HG03108 (cell line): ENCODE data around the gene CCDC174.

Source experiments
- ATAC-seq: cut with Tn5 transposase; IDR thresholded peaks from one replicate; pipeline ENCODE4 v1.9.1; 2021; ENCODE audit warnings: moderate library complexity; ENCODE audit not compliant: unreplicated experiment

The CCDC174 gene

DNA sequence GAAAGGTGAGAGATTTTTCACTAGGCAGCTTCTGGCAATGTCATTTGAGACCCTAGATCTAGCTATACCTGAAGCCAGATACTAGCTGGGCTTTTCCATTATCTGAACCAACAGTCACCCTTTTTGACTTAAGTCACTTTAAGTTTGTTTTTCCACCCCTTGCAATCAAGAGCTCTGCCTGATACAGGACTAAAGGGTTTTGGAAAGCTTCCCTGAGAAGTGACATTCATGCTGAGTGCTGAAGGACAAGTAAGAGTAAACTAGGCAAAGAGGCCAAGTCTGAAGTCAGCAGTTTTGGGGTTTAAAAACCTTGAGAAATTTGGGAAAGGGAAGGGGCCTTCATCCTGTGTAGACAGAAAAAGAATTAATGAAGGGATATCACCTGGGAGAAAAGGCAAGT lies 27.1 kb upstream of the CCDC174 start:
- ATAC-seq, result no peak

DNA sequence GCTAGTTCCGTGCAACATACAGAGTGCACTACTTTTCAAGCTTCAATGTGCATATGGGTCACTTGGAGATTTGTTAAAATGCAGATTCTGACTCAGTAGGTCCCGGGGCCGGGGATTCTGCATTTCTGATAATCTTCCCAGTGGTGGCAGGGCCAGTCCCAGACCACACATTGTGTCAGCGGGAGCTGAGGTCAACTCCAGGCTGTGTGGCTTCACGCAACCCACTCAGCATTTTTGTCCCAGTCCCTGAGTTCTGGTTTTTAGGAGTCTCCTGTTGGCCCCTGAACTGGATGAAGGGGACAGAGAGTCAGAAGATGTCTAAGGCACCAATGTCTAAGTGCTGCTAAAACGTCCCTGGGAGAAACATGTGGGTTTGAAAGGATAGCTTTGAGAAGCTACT lies 26.1 kb upstream of the CCDC174 start:
- ATAC-seq, result no peak

DNA sequence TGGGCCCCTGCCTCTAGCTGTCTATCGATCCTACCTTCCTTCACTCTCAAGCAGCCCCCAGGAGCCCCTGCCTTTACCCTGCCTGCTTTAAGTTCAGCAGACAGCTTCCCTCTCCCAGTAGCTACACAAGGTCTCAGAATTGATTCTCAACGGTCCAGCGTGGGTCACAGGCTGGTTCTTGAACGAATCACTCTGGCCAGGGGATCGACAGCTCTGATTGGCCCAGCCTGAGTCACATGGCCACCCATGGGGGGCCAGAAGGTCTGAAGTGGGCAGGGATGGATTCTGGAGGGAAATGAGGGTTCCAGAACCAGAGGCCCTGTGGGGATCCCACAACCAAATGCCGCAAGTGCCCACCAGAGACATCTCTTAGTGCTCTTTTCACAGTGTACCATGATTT lies 23.7 kb upstream of the CCDC174 start:
- no peak for ATAC-seq

DNA sequence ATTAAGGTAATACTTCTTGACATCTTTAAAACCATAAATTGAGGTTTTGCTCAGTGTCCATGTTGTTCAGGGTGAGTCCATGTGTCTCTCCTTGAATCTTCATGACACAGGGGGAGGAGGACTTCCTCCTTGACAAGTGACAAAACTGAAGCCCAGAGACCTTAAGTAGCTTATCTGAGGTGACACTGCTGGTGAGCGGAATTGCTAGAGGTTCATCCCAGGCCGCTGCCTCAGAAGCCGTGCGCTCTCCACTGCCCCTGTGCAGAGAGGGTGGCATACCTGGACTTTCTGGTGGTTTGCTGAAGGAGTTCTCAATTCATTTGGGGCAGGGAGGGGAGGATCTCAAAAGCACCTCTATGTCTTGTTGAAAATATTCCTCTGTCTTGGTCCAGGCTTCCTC lies 23.2 kb upstream of the CCDC174 start:
- no peak for ATAC-seq

DNA sequence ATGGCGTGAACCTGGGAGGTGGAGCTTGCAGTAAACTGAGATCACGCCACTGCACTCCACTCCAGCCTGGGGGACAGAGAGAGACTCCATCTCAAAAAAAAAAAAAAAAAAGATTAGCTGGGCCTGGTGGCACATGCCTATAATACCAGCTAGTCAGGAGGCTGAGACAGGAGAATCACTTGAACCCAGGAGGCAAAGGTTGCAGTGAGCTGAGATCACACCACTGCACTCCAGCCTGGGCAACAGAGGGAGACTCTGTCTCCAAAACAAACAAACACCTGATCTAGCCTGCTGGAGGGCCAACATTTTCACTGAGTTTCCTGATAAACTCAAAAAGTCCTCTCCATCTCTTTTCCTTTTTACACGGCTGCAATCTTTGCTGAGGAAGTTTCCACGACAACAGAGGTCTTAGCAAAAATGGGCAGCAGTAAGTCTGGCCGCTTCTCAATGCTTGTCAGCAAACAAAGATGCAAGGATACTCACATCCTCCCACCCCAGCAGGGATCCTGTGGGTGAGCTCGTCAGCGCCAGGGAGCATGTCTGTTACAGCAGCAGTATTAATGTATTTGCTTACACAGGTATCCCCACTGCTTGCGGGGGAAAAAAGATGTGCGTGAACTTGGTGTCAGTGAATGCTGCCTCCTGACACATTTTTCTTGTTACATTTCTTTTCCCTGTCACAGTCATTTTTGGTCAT lies 21.0 kb upstream of the CCDC174 start:
- ATAC-seq, result no peak

DNA sequence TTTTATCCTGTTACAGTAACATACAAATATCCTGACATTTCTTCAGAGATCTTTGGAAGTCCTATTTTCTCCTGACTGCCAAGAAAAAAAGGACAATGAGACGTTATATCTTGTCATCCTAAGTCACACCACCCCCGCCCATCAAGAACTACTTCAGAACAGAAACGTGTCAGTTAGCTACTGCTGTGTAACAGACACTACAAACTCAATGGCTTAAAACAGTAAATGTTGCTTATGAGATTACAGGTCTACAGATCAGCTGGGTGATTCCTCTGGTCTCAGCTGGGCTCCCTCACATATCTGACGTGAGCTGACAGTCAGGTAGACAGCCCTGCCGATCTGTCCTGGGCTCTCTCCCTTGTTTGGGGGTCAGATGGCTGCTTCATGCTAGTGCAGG lies 20.5 kb upstream of the CCDC174 start:
- ATAC-seq, result no peak

DNA sequence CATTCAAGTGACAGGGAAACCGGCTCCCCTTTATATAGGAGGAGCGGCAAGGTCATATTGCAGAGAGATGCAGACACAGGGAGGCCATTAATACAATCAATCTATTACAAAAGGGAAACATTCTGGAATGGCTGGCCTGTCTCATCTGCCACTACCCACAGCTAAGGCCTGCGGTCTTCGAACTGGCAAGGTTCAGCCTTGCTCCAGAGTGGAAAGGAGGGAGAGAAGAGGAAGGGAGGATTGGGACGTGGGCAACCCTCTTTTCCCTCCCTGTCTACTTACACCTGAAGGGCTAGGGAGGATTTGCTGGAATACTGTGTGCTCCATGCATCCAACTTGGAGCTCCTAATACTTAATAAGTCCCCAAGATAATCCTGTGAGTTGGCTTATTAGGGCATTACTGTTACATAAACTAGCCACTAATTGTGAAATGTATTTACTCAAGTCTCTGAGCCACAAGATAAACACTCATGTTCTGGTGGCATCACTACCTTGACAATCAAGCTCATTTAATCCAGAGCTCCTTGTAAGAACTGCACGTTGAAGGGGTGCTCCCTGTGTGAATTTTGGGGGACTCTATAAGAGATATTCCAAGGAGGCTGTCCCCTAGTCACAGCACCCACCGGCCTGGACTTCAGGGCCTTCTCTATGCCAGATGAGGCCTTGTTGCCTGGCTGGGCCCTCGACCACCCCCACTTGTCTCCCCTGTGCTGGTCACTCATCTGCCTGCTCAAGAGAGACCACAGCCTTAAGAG lies 19.7 kb upstream of the CCDC174 start:
- ATAC-seq, result no peak

DNA sequence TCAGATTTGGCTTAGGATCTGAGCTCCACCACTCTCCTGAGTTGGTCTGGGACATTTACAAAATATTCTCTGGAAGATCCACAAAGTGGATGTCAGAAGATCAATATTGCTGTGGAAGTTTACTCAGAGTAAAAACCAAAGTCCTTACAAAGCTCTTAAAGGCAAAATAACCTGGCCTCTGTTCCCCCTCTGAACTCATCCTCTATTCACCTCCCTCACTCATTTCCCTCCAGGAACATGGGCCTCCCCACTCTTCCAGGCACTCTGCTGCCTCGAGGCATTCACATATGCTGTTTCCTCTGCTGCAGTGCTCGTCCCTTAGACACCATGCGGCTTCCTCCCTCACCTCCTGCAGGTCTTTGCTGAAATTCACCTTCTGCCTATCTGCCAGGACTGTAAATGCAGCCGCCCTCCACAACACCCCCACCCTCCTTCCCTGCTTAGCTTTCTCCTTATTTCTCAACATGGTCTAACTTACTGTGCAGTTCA lies 19.1 kb upstream of the CCDC174 start:
- no peak for ATAC-seq

DNA sequence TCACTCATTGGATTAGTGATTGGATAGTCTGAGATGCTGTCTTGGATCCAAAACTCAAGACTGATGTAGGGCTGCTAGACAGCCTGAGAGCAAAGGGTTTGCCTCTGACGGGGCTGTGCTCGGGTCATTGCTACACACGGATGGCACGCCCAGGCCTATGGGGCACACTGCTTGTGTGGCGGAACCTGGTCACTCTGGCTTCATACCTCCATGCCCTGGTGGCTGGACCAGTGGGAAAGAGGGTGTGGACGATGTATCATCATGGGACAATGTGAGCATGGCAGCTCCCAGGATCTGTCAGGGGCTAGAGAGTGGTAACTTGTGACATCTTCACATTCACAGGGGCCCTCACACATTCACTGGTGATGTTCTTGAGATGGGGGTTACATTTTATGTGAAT lies 18.1 kb upstream of the CCDC174 start:
- no peak for ATAC-seq

DNA sequence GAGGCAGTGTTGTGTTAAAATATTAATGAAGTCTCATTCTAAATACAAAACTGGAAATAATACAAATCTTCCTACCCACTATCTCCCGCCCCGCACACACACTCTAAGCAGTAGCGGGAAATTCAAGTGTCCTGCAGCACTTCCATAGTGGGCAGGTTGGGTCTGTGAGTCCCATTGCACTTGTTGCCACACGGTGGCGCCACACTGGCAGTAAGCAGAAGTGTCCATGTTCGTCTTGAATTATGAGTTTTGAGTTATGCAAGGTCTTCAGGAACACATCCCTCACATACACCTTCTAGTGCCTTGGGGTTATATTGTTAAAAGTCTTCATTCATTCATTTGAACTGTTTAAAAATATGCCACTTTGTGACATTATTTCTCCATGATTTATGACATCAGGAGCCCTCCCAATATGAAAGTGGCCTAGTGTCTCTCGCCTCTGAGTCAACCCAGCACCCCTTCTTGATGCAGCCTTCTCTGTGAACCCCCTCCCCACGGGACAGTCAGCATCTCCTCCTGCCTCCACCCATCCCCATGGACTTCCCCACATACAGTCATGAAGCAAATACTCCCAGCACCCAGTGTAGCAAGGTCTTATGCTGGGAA lies 17.6 kb upstream of the CCDC174 start:
- ATAC-seq, result no peak

DNA sequence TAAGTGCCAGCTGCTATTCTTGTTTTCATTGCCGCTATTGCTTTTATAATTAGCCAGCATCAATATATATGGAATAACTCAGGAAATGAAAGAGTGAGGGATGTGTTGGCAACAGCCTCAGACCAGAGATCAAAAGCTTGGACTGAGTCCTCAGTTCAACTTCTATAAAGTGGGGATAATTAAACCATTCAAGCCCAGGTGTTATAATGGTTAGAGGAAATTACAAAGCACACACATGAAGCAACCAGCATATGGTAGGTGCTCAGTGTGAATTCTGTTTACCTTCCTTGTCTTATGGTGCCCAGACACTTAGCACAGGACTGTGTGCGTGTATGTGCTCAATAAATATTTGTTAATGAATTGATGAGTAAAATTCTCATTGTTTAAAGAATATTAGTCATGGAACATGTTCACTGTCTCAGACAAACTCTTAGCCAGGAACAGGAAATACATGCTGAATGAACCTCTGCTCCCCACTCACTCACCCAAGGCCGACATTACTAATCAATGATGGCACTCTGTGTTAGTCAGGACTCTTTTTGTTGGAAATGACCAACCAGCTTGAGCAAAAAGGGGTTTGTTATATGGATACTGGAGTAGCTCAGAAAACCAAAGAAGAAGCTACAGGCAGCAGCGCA lies 16.7 kb upstream of the CCDC174 start:
- no peak for ATAC-seq

DNA sequence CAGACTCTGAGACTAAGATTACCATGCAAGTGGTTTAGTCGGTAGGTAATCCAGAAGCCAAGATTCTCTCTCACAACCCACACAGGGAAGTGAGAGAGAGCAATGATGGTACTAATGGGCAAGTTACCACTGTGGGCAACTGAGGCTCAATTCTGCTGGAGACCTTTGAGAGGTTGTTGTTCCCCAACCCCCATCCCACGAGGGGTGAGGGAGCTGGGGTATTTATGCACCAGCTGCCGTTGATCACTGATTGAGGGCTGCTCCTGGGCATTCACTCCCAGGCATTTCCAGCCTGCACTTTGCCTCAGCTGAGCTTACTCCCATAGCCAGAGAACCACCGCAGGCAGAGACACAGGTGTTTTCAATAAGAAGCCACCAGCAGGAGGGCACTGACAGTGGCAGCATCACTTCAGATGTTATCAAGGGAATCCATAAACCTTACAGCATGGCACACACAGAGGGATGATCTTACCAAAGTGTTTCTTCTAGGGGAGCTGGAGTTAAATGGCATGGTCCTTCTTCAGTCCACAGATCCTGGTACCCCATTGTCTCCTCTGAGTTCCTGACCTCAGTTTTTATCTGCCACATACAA lies 15.0 kb upstream of the CCDC174 start:
- ATAC-seq, result no peak

DNA sequence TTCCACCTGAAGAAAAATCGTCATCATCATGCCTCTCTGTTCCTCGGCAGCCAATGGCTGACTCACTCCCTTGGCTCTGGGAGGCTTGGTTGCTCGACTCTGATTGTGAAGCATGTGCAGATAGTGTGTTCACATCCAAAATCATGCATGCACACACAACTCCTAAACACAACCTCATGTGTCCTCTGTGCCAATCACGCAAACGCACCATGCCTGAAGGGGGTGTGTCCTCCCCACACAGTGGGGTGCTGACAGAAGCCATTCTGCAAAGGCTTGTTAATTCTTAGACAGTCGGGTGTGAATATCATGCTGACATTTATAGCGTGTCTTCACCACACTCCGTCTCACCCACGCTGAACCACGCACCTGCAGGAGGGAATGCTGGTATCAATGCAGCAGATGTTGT lies 11.4 kb upstream of the CCDC174 start:
- no peak for ATAC-seq

DNA sequence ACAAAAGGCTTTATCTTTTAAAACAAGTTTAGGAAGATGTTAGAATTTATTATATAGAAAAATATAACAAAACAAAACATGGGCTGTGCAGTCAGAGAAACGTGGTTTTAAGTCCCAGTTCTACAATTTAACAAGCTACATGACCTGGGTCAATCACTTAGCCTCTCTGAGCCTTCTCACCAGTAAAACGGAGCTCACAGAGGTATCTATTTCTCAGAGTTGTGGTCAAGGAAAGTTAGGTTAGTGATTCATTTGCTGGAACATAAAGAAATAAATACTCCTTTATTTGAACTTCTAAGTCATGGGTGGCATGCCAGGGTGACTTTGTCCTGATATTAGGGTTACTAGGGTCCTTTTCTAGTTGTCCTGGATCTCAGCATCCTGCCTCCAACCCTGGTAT lies 10.8 kb upstream of the CCDC174 start:
- no peak for ATAC-seq

DNA sequence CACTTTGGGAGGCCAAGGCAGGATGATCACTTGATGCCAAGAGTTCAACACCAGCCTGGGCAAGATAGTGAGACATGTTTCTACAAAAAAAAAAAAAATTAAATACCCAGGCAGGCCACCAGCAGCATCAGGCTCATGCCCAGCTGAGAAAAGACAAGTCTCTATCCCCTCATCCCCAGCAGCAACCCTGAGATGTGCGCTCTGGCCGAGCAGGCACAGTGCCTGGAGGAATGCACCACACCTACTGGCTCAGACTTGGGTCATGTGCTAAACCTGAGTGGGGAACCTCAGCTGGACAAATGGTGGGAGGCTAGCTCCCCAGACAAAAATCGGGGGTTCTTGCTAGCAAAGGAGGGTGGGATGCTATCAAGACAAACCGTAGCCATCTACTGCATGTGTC lies 10.2 kb upstream of the CCDC174 start:
- no peak for ATAC-seq

DNA sequence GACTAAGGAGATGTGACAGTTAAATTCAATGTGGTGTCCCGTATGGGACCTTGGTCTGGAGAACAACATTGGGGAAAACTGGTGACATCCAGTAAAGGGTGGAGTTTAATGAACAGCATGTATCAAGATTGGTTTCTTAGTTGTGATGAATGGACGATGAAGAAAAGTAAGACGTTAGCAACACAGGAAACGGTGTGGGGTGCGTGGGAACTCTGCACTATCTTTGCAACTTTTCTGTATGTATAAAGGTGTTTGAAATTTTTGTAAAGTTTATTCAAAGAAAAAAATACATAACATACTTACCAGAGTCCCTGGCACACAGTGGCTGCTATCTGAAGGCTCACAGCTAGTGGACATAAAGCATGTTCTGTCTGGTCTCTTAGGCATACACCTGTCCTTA lies 6.1 kb upstream of the CCDC174 start:
- no peak for ATAC-seq

DNA sequence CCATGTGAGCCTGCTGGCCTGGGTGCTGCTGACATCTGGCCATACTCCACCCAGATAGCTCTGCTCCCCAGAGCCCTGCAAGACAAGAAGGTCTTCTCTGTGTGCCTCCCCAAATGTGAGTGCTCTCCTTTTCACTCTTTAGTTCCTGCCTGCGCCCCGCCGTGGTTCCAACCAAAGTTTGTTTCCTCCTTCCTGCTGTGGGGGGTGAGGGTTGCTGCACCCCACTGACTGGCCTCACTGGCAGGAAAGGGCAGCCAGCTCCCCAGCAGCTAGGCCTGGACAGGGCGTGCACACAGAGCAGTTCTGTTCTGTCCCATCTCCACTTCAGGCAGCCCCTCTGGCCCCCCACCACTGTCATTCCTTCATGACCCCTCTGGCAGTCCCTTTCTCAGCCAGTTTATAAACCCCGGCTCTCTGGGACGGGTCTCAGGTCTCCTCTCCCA lies 5.4 kb upstream of the CCDC174 start:
- no peak for ATAC-seq

DNA sequence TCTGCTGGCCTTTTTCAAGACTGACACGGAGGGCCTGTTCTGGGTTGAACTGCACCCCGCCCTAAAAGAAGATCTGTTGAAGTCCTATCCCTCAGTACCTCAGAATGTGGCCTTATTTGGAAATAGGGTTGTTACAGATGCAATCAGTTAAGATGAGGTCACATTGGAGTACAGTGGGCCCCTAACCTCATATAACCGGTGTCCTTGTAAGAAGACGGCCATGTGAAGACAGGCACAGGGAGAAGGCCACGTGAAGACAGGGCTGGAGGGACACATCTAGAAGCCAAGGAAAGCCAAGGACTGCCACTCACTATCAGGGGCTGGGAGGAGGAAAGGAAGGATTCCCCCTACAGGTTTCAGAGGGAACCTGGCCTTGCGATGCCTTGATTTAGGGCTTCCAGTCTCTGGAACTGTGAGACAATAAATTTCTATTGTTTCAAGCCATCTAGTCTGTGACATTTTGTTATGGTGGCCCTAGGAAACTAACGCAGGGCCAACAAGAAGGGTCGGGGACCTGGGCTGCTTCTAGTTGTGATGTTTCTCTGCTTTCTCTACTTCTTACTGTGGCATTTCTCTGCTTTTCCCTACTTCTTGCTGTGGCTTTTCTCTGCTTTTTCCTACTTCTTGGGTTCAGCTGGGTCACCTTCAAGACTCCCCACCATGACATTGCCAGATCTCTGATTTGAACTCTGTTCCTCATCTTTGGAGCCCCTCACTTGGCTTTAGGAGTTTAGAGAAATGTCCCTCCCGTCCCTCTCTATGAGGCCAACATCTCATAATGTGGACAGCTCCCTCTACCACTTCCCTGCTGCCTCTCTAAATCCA lies 4.8 kb upstream of the CCDC174 start:
- no peak for ATAC-seq

DNA sequence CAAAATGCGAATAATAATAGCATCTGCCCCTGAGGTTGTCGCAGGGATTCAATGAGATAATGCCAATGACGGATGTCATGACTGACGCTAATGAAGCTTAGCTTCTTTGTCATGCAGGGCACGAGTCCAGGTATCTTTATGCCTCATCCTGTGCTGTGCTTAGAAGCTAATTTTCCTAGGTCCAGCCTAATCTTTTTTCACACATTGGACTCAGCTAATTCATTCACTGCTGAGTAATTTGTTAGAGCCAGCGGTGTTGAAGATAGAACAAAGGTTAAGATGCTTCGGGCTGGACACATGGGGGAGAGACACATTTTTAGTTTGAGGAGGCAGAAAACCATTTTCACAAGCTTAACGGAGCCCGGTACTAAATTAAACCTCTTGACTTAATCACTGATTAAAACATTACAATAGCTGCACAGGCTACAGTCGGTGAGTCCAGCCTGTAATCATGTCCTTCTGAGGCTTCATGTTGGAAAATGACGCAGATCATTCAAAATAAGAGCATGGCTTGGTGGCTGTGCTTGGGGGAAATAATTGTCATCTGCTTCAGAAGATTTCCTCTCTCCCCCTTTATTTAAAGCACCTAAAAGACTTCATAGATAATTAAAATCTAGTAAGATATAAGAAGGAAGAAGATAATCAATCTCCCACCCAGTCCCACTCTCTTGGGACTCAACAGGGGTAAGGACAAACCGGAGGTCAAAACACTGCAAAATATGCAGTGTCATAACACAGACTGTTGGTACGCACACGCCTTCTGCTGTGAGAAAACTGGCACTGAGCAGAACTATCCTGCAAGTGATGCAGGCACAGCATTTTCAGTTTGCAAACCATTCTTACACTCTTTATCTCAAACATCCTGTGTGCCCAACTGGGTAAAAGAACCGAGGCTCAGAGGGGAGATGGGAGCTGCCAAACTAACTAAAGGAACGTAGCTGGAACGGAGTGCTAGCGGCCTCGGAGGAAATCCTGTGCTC lies 3.3 kb upstream of the CCDC174 start:
- ATAC-seq, result no peak
